Measurements from ENCODE around the gene FBXW2. TPM values are rescaled to one million over a fixed set of nuclear protein-coding genes. Genes with fewer than 3 reads are reported as not detected.

The FBXW2 gene
- total and polyA plus RNA-seq, 2 donors (not counting 1 experiment from before 2014, with no cell fraction given), result 33.5 to 77.5 TPM

- Histone ChIP-seq H4K20me1 (ENCODE audit: control insufficient read depth, extremely low read depth, insufficient read depth, low read length) (no peaks in the 10 kb centered on the region), H3K27ac (ENCODE audit: insufficient read depth, low read length) (no peak overlapping the region), H3K36me3 (ENCODE audit: control insufficient read depth, insufficient read depth, low read length) (peaks cover 13% of the 10 kb centered on the region), H3K4me2 (ENCODE audit: extremely low read depth, insufficient read depth, low read length) (no peak overlapping the region), H3K9ac (ENCODE audit: insufficient read depth, low read length) (no peak overlapping the region), H3K27me3 (ENCODE audit: control insufficient read depth, insufficient read depth, low read length) (no peaks in the 10 kb centered on the region), H3K4me3 (replicated peaks in 1 of 4; ENCODE audit: control extremely low read depth in 1 of 4, insufficient read depth in 1 of 4, low read depth in 3 of 4, low read length in 4 of 4) (no peak overlapping the region), H3K79me2 (ENCODE audit: control insufficient read depth, insufficient read depth, low read length) (no peaks in the 10 kb centered on the region), H2AFZ (ENCODE audit: low read length) (no peak overlapping the region), H3K4me1 (ENCODE audit: control insufficient read depth, extremely low read depth, insufficient read depth, low read length) (no peaks in the 10 kb centered on the region), H3K9me3 (ENCODE audit: control insufficient read depth, insufficient read depth, low read depth, low read length) (no peaks in the 10 kb centered on the region)
- no peak for TF ChIP-seq EZH2 (IDR thresholded peaks at IDR 0.05; ENCODE audit: low read length, missing control alignments)
- DNase-seq (ENCODE audit: low read depth in 2 of 2), result no peak
Measured at GRCh38 chr9:120764476-120764875, 28.7 kb downstream of the FBXW2 start.

DNA sequence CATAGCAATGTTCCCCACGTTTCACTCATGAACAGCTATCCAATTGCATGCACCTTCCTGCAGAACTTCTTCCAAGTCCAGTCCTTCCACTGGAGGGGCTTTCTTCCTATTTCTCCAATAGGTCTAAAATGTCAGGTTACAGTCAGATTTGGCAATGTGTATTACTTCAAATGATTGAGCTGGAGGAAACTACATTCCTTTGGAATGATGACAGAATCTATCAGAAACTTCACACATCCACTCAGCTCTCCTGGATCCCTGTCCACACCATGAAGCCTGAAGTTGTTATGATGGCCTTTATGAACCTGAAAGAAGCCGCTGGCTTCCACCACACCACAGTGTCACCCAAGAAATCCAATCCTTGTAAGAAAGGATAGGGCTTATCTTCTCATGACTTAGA, 32.2 kb downstream of the FBXW2 start:
- Histone ChIP-seq H3K9me3 (ENCODE audit: control insufficient read depth, insufficient read depth, low read depth, low read length) (no peaks in the 10 kb centered on the region), H3K36me3 (ENCODE audit: control insufficient read depth, insufficient read depth, low read length) (peaks cover 9% of the 10 kb centered on the region), H3K9ac (ENCODE audit: insufficient read depth, low read length) (no peak overlapping the region), H3K4me2 (ENCODE audit: extremely low read depth, insufficient read depth, low read length) (no peak overlapping the region), H3K4me1 (ENCODE audit: control insufficient read depth, extremely low read depth, insufficient read depth, low read length) (no peaks in the 10 kb centered on the region), H3K4me3 (replicated peaks in 1 of 4; ENCODE audit: control extremely low read depth in 1 of 4, insufficient read depth in 1 of 4, low read depth in 3 of 4, low read length in 4 of 4) (no peak overlapping the region), H3K27me3 (ENCODE audit: control insufficient read depth, insufficient read depth, low read length) (no peaks in the 10 kb centered on the region), H2AFZ (ENCODE audit: low read length) (no peak overlapping the region), H4K20me1 (ENCODE audit: control insufficient read depth, extremely low read depth, insufficient read depth, low read length) (no peaks in the 10 kb centered on the region), H3K79me2 (ENCODE audit: control insufficient read depth, insufficient read depth, low read length) (no peaks in the 10 kb centered on the region), H3K27ac (ENCODE audit: insufficient read depth, low read length) (no peak overlapping the region)
- peak in 1 of 2 donors; percentile 15 for DNase-seq (ENCODE audit: low read depth in 2 of 2)
- TF ChIP-seq CTCF (conservative IDR thresholded peaks at IDR 0.05 in 1 of 2, IDR thresholded peaks at IDR 0.05 in 1 of 2; ENCODE audit: low read depth in 1 of 2, low read length in 2 of 2) (no peak), EZH2 (IDR thresholded peaks at IDR 0.05; ENCODE audit: low read length, missing control alignments) (no peak)

DNA sequence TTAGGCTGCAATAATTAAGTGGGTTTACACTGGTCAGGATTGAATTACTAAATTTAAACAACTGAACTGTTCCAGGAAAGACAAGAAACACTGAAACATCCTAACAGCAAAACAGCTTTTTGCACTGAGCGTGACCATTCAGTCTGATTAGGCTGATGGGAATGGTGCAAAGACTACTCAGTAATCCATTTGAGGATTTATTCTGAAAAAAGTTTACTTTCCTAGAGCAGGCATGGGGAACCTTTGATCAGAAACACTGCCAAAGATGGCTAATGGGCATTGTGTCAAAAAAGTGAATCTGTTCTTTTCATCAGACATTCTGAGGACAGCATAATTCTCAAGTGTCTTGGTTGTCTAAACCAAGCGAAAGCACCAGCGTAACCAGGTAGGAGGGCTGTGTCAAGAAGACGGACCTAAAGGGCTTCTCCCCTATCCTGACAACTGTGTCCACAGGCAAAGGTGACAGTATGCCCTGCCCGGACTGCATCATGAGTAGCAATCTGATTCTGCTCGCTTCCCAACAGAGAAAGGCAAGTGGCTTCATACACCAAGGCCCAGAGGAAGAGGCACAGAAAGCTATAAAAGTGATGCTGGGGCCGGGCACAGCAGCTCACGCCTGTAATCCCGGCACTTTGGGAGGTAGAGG, 33.3 kb downstream of the FBXW2 start:
- Histone ChIP-seq H3K4me1 (ENCODE audit: control insufficient read depth, extremely low read depth, insufficient read depth, low read length) (no peaks in the 10 kb centered on the region), H4K20me1 (ENCODE audit: control insufficient read depth, extremely low read depth, insufficient read depth, low read length) (no peaks in the 10 kb centered on the region), H3K4me2 (ENCODE audit: extremely low read depth, insufficient read depth, low read length) (no peak overlapping the region), H3K79me2 (ENCODE audit: control insufficient read depth, insufficient read depth, low read length) (no peaks in the 10 kb centered on the region), H3K4me3 (replicated peaks in 1 of 4; ENCODE audit: control extremely low read depth in 1 of 4, insufficient read depth in 1 of 4, low read depth in 3 of 4, low read length in 4 of 4) (no peak overlapping the region), H3K27ac (ENCODE audit: insufficient read depth, low read length) (no peak overlapping the region), H3K36me3 (ENCODE audit: control insufficient read depth, insufficient read depth, low read length) (peaks cover 9% of the 10 kb centered on the region), H3K27me3 (ENCODE audit: control insufficient read depth, insufficient read depth, low read length) (no peaks in the 10 kb centered on the region), H2AFZ (ENCODE audit: low read length) (no peak overlapping the region), H3K9ac (ENCODE audit: insufficient read depth, low read length) (no peak overlapping the region), H3K9me3 (ENCODE audit: control insufficient read depth, insufficient read depth, low read depth, low read length) (no peaks in the 10 kb centered on the region)
- DNase-seq (ENCODE audit: low read depth in 2 of 2), result no peak
- no peak for TF ChIP-seq EZH2 (IDR thresholded peaks at IDR 0.05; ENCODE audit: low read length, missing control alignments)
- no peak for TF ChIP-seq CTCF (conservative IDR thresholded peaks at IDR 0.05 in 1 of 2, IDR thresholded peaks at IDR 0.05 in 1 of 2; ENCODE audit: low read depth in 1 of 2, low read length in 2 of 2)
